ENCODE measurements around the gene ZFAND5. TPM values are rescaled to one million over a fixed set of nuclear protein-coding genes. Genes with fewer than 3 reads are reported as not detected.

Gene ZFAND5
- total RNA-seq, 1 donor from 2014 or later: 277 TPM

GRCh38 chr9:72402744-72403143 is 37.7 kb upstream of the ZFAND5 start:
- H3K27ac ChIP-seq: no peak overlapping the region
- TF ChIP-seq POLR2AphosphoS5 (IDR thresholded peaks at IDR 0.05; ENCODE audit: insufficient read depth in 1 of 2, low read depth in 1 of 2) (no peak), POLR2A (IDR thresholded peaks at IDR 0.05) (no peak), CTCF (IDR thresholded peaks at IDR 0.05) (no peak)
- no peaks in the 10 kb centered on the region for H3K36me3 ChIP-seq
- intact Hi-C loops (cut with DNase I): no loop called here
- no peaks in the 10 kb centered on the region for H3K9me3 ChIP-seq
- DNase-seq (ENCODE audit: extremely low spot score in 2 of 2): no peak
- no peaks in the 10 kb centered on the region for H3K27me3 ChIP-seq
- no peaks in the 10 kb centered on the region for H3K4me1 ChIP-seq
- H3K4me3 ChIP-seq: no peak overlapping the region

- no peaks in the 10 kb centered on the region for H3K9me3 ChIP-seq
- no peak overlapping the region for H3K4me3 ChIP-seq
- no peaks in the 10 kb centered on the region for H3K36me3 ChIP-seq
- no peak overlapping the region for H3K27ac ChIP-seq
- intact Hi-C loops (cut with DNase I): no loop called here
- DNase-seq (ENCODE audit: extremely low spot score in 2 of 2): no peak
- peaks cover under 1% of the 10 kb centered on the region for H3K4me1 ChIP-seq
- H3K27me3 ChIP-seq: no peaks in the 10 kb centered on the region
- TF ChIP-seq POLR2AphosphoS5 (IDR thresholded peaks at IDR 0.05; ENCODE audit: insufficient read depth in 1 of 2, low read depth in 1 of 2): no peak
- no peak for TF ChIP-seq POLR2A (IDR thresholded peaks at IDR 0.05)
- no peak for TF ChIP-seq CTCF (IDR thresholded peaks at IDR 0.05)
Observed at GRCh38 chr9:72401396-72401795, 36.4 kb upstream of the ZFAND5 start.

GRCh38 chr9:72400866-72401265 is 35.9 kb upstream of the ZFAND5 start:
- Histone ChIP-seq H3K27me3 (no peaks in the 10 kb centered on the region), H3K9me3 (no peaks in the 10 kb centered on the region), H3K4me3 (no peak overlapping the region), H3K27ac (no peak overlapping the region), H3K4me1 (peaks cover 6% of the 10 kb centered on the region), H3K36me3 (no peaks in the 10 kb centered on the region)
- TF ChIP-seq POLR2A (IDR thresholded peaks at IDR 0.05) (no peak), CTCF (IDR thresholded peaks at IDR 0.05) (no peak), POLR2AphosphoS5 (IDR thresholded peaks at IDR 0.05; ENCODE audit: insufficient read depth in 1 of 2, low read depth in 1 of 2) (no peak)
- no peak for DNase-seq (ENCODE audit: extremely low spot score in 2 of 2)
- intact Hi-C loops (cut with DNase I): no loop called here

GRCh38 chr9:72399391-72399790 is 34.4 kb upstream of the ZFAND5 start:
- no peak for TF ChIP-seq CTCF (IDR thresholded peaks at IDR 0.05)
- no peak for TF ChIP-seq POLR2AphosphoS5 (IDR thresholded peaks at IDR 0.05; ENCODE audit: insufficient read depth in 1 of 2, low read depth in 1 of 2)
- no peak for TF ChIP-seq POLR2A (IDR thresholded peaks at IDR 0.05)
- H3K36me3 ChIP-seq: no peaks in the 10 kb centered on the region
- H3K4me3 ChIP-seq: no peak overlapping the region
- peaks cover 6% of the 10 kb centered on the region for H3K4me1 ChIP-seq
- H3K9me3 ChIP-seq: no peaks in the 10 kb centered on the region
- intact Hi-C loops (cut with DNase I): no loop called here
- no peak overlapping the region for H3K27ac ChIP-seq
- no peaks in the 10 kb centered on the region for H3K27me3 ChIP-seq
- no peak for DNase-seq (ENCODE audit: extremely low spot score in 2 of 2)

GRCh38 chr9:72396247-72397091 is 31.5 kb upstream of the ZFAND5 start:
- no peak for DNase-seq (ENCODE audit: extremely low spot score in 2 of 2)
- Histone ChIP-seq H3K4me1 (peaks cover 6% of the 10 kb centered on the region), H3K9me3 (no peaks in the 10 kb centered on the region), H3K27ac (no peak overlapping the region), H3K4me3 (no peak overlapping the region), H3K27me3 (no peaks in the 10 kb centered on the region), H3K36me3 (no peaks in the 10 kb centered on the region)
- peak in 1 of 2 donors; percentile 78 for TF ChIP-seq POLR2AphosphoS5 (IDR thresholded peaks at IDR 0.05; ENCODE audit: insufficient read depth in 1 of 2, low read depth in 1 of 2)
- TF ChIP-seq CTCF (IDR thresholded peaks at IDR 0.05): no peak
- no peak for TF ChIP-seq POLR2A (IDR thresholded peaks at IDR 0.05)
- intact Hi-C loops (cut with DNase I): no loop called here

All from vagina (tissue), 2 donors.